Activated CD4-positive, alpha-beta T cell treated with anti-CD3 and anti-CD28 coated beads, Interleukin-2, amount 50 U/mL, for 4 hours (primary cell): Measurements from ENCODE around the gene MXD4.

Experiments
- DNase-seq, 2 experiments: peaks; one replicate each; pipeline ENCODE4 v3.0.0-alpha.2; 2020

MXD4 gene

GRCh38 chr4:2261853-2262144 is at the start of gene MXD4:
MXD4 (minus strand) TSS chr4:2262109; CDS start chr4:2261980, 129 bp downstream.
- DNase-seq = peak in 1 of 2 experiments; percentile 12

GRCh38 chr4:2306773-2307410 is 45.0 kb upstream of the MXD4 start:
- no peak for DNase-seq

GRCh38 chr4:2305766-2306501 is 44.0 kb upstream of the MXD4 start:
- no peak for DNase-seq

GRCh38 chr4:2304877-2305561 is 43.1 kb upstream of the MXD4 start:
- no peak for DNase-seq

- DNase-seq = no peak
These were observed 42.5 kb upstream of the MXD4 start for GRCh38 chr4:2304321-2304876.

GRCh38 chr4:2303686-2304320 is 41.9 kb upstream of the MXD4 start:
- no peak for DNase-seq

GRCh38 chr4:2303121-2303685 is 41.3 kb upstream of the MXD4 start:
- DNase-seq = no peak

GRCh38 chr4:2302387-2303119 is 40.6 kb upstream of the MXD4 start:
- DNase-seq = no peak

GRCh38 chr4:2301806-2302205 is 39.9 kb upstream of the MXD4 start:
- DNase-seq = no peak

GRCh38 chr4:2301225-2301642 is 39.3 kb upstream of the MXD4 start:
- DNase-seq = no peak

- DNase-seq = no peak
These were observed 38.7 kb upstream of the MXD4 start for GRCh38 chr4:2300431-2301224.

- DNase-seq = no peak
These were observed 37.9 kb upstream of the MXD4 start for GRCh38 chr4:2299794-2300193.

- DNase-seq = no peak
These were observed 36.7 kb upstream of the MXD4 start for GRCh38 chr4:2298532-2298991.

GRCh38 chr4:2297606-2298531 is 36.0 kb upstream of the MXD4 start:
- DNase-seq = no peak

- no peak for DNase-seq
These were observed 35.0 kb upstream of the MXD4 start for GRCh38 chr4:2296631-2297601.

- no peak for DNase-seq
These were observed 34.1 kb upstream of the MXD4 start for GRCh38 chr4:2295900-2296442.

GRCh38 chr4:2295500-2295899 is 33.6 kb upstream of the MXD4 start:
- no peak for DNase-seq

GRCh38 chr4:2292646-2293108 is 30.8 kb upstream of the MXD4 start:
- no peak for DNase-seq
